ENCODE results near the gene DLG2. TPM values are rescaled to one million over a fixed set of nuclear protein-coding genes. Genes with fewer than 3 reads are reported as not detected.

Gene DLG2
- total and polyA plus RNA-seq, 2 of the 4 experiments (the other 2 are of a cell fraction): 0.31 to 0.36 TPM

DNA sequence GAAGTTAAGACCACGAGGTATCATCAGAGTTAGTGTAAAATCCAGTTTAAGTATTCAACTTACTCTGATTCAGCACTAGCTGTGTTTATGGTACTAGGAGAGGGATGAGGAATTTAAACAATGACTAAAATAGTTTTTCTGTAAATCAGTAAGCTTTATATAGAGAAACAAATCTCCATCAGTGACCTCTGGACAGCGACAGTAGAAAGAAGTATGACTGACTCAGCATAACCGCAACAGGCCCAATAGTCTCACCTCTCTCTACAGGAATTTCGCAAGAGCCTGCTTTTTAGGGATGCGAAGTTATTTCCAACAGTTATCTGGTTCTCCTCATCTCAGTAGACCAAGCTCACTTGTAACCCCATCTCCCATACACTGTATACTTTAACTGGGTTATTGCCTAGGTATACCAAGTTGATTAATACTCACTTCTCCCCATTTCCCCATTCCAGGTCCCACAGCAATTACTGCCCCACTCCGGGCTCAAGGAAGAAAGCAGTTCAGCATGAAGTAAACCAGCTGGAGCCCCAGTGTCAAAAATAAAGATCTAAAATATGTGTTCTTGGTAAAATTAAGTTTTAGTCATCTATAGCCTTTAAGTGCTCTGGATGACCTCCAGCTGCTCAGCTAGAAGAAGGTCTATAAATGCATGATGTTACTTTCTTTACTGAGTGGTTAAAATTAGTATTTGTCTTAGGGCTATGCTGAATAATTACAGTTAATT is 1570.3 kb downstream of the DLG2 start:
- Histone ChIP-seq H3K14ac (replicated peaks; ENCODE audit: low read depth, low read length) (no peak overlapping the region), H4K20me1 (ENCODE audit: insufficient read depth, low read length) (no peaks in the 10 kb centered on the region), H2BK20ac (ENCODE audit: low read depth, low read length) (no peak overlapping the region), H3K79me1 (ENCODE audit: low read depth in 1 of 2, low read length in 2 of 2) (no peaks in the 10 kb centered on the region), H3K4me3 (ENCODE audit: insufficient read depth, low read depth, low read length) (no peak overlapping the region), H2BK15ac (ENCODE audit: low read depth, low read length) (no peak overlapping the region), H3K9me3 (ENCODE audit: control insufficient read depth, insufficient read depth, low read length) (no peaks in the 10 kb centered on the region), H2AFZ (replicated peaks; ENCODE audit: low read length, poor library complexity) (no peak overlapping the region), H2BK120ac (ENCODE audit: low read depth, low read length) (no peak overlapping the region), H3K4ac (ENCODE audit: low read depth, low read length) (no peak overlapping the region), H3K23ac (ENCODE audit: low read depth, low read length) (no peak overlapping the region), H2AK9ac (replicated peaks; ENCODE audit: low read depth, low read length, poor library complexity) (no peak overlapping the region), H4K5ac (ENCODE audit: low read depth, low read length) (no peak overlapping the region), H4K8ac (ENCODE audit: low read depth in 2 of 2, low read length in 2 of 2) (no peak overlapping the region), H3K36me3 (ENCODE audit: control insufficient read depth, insufficient read depth, low read length) (no peaks in the 10 kb centered on the region), H3K9ac (ENCODE audit: low read depth, low read length) (no peak overlapping the region), H3K27me3 (ENCODE audit: control insufficient read depth, insufficient read depth, low read length) (no peaks in the 10 kb centered on the region), H2AK5ac (ENCODE audit: low read depth, low read length) (no peak overlapping the region), H3K56ac (ENCODE audit: extremely low read depth, insufficient read depth, low read length) (no peak overlapping the region), H3K9me1 (ENCODE audit: insufficient read depth, low read length) (no peaks in the 10 kb centered on the region), H3K18ac (ENCODE audit: low read depth, low read length) (no peak overlapping the region), H3K4me2 (ENCODE audit: low read depth, low read length) (no peak overlapping the region; the same call in 1 of the 2 replicates), H2BK5ac (ENCODE audit: low read depth, low read length, poor library complexity, severe bottlenecking) (no peak overlapping the region), H3K4me1 (ENCODE audit: control insufficient read depth, insufficient read depth, low read length) (no peaks in the 10 kb centered on the region), H3K27ac (ENCODE audit: insufficient read depth, low read length) (no peak overlapping the region), H4K91ac (ENCODE audit: insufficient read depth, low read depth, low read length) (no peak overlapping the region)
- POLR2A ChIA-PET (ENCODE audit: unreplicated experiment): no interaction called here
- no CpG with 5 or more reads among the region's 6 CpGs for WGBS, 2 experiments (ENCODE audit: extremely low coverage in 2 of 2, insufficient read length in 1 of 2)
- DNase-seq: peak; percentile 37
- CTCF ChIA-PET: no interaction called here
- intact Hi-C loops (cut with micrococcal nuclease) (no loop called here), dilution Hi-C loops (cut with HindIII; ENCODE audit: low sequenced_read_pairs, unreplicated experiment) (no loop called here), in situ Hi-C loops (cut with MboI; ENCODE audit: low sequenced_read_pairs) (no loop called here)
- no peak for ATAC-seq (ENCODE audit: low read depth)
- no TSS peak for BruUV-seq (replicated peaks)
- TF ChIP-seq CEBPB (IDR thresholded peaks at IDR 0.05; ENCODE audit: low read depth, low read length) (peak; percentile 75), MAFK (IDR thresholded peaks at IDR 0.05; ENCODE audit: low read depth, low read length) (peak; percentile 75)
- TF ChIP-seq, protein P1, sequence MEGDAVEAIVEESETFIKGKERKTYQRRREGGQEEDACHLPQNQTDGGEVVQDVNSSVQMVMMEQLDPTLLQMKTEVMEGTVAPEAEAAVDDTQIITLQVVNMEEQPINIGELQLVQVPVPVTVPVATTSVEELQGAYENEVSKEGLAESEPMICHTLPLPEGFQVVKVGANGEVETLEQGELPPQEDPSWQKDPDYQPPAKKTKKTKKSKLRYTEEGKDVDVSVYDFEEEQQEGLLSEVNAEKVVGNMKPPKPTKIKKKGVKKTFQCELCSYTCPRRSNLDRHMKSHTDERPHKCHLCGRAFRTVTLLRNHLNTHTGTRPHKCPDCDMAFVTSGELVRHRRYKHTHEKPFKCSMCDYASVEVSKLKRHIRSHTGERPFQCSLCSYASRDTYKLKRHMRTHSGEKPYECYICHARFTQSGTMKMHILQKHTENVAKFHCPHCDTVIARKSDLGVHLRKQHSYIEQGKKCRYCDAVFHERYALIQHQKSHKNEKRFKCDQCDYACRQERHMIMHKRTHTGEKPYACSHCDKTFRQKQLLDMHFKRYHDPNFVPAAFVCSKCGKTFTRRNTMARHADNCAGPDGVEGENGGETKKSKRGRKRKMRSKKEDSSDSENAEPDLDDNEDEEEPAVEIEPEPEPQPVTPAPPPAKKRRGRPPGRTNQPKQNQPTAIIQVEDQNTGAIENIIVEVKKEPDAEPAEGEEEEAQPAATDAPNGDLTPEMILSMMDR (conservative IDR thresholded peaks at IDR 0.05; ENCODE audit: low read depth, low read length): no peak

All from IMR-90 (cell line).